Nephron (organoid): ENCODE data around the gene ISYNA1.
A peak's percentile ranks its signal among the peaks of the same experiment; 100 is the strongest.

Experiments used
- H3K27ac Mint-ChIP-seq, 3 experiments: 2 replicates each; pipeline ENCODE4 v1.8.0; 2020; ENCODE audit warnings: mixed read lengths in 3 of 3, mild to moderate bottlenecking in 2 of 3, moderate library complexity in 1 of 3
- H3K27me3 Mint-ChIP-seq: 2 replicates; pipeline ENCODE4 v1.8.0; 2021; ENCODE audit warnings: low read depth, mild to moderate bottlenecking, moderate library complexity, mixed read lengths
- H3K36me3 Mint-ChIP-seq: 2 replicates; pipeline ENCODE4 v1.8.0; 2020; ENCODE audit warnings: low read depth, mixed read lengths
- H3K4me1 Mint-ChIP-seq: 2 replicates; pipeline ENCODE4 v1.8.0; 2020; ENCODE audit warnings: mixed read lengths
- H3K4me3 Mint-ChIP-seq, 3 experiments: 2 replicates each; pipeline ENCODE4 v1.8.0; 2020; ENCODE audit warnings: mild to moderate bottlenecking in 3 of 3, mixed read lengths in 3 of 3, moderate library complexity in 2 of 3
- H3K9me3 Mint-ChIP-seq: 2 replicates; pipeline ENCODE4 v1.8.0; 2020; ENCODE audit warnings: mixed read lengths
- TF ChIP-seq, protein P1 (sequence below), 3 experiments: fragments of 200-600 bp; sonication (generic); IDR thresholded peaks; one replicate each; pipeline ENCODE4 v1.5.0; 2021; ENCODE audit warnings: antibody characterized with exemption in 3 of 3; ENCODE audit not compliant: unreplicated experiment in 3 of 3

Gene ISYNA1

DNA sequence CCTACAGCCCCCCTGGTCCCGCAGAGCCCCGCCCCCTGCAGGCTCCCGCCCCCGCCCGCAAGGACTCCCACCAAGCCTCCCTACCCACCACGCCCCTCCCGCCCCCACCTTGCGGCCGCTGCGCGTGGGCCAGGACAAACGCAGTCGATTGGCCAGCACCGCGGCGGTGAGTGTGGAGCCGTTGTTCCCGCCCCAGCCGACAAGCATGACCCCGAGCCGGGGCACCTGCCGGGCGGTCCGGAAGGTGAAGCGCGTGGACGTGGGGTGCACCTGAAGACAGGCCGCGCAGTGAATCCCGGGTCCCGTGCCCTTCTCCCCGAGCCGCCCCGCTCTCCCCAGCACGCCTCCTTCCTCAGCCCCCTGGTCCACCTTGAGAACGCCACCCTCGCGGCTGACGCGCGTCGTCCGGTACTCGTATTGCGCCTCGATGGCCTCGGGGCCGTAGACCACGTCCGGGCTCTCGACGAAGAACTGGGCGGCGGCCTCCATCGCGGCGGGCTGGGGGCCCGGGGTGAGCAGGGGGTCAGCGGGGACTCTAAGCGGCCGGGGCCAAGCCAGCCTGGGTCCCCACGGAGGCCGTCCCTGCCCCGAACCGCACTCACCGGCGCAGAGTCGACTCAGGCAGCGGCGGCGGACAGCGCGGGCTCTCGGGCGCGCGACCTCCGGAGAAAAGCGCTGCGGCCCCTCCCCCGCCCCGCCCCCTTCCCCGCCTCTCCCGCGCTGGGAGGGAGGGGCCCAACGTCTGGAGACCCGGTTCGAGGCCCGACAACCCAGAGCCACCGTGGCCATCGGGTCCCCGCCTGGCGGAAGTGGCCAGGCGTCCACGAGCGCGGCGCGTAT is at the start of gene ISYNA1:
Gene ISYNA1, minus strand, starts transcription at position 643 of the 840 bp plus-strand sequence. Its CDS starts 154 bp downstream, at position 489.
- no peaks in the 10 kb centered on the region for H3K9me3 Mint-ChIP-seq
- peak within 1 kb of the TSS; percentile 96 to 98 (median 98) for H3K27ac Mint-ChIP-seq
- H3K27me3 Mint-ChIP-seq: no peaks in the 10 kb centered on the region
- TF ChIP-seq, protein P1, sequence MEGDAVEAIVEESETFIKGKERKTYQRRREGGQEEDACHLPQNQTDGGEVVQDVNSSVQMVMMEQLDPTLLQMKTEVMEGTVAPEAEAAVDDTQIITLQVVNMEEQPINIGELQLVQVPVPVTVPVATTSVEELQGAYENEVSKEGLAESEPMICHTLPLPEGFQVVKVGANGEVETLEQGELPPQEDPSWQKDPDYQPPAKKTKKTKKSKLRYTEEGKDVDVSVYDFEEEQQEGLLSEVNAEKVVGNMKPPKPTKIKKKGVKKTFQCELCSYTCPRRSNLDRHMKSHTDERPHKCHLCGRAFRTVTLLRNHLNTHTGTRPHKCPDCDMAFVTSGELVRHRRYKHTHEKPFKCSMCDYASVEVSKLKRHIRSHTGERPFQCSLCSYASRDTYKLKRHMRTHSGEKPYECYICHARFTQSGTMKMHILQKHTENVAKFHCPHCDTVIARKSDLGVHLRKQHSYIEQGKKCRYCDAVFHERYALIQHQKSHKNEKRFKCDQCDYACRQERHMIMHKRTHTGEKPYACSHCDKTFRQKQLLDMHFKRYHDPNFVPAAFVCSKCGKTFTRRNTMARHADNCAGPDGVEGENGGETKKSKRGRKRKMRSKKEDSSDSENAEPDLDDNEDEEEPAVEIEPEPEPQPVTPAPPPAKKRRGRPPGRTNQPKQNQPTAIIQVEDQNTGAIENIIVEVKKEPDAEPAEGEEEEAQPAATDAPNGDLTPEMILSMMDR (IDR thresholded peaks at IDR 0.05; ENCODE audit: unreplicated experiment in 3 of 3): no peak
- H3K4me3 Mint-ChIP-seq: peak within 1 kb of the TSS; percentile 84 to 87 (median 86)
- H3K36me3 Mint-ChIP-seq: peaks cover 4% of the 10 kb centered on the region
- peaks cover 41% of the 10 kb centered on the region for H3K4me1 Mint-ChIP-seq

DNA sequence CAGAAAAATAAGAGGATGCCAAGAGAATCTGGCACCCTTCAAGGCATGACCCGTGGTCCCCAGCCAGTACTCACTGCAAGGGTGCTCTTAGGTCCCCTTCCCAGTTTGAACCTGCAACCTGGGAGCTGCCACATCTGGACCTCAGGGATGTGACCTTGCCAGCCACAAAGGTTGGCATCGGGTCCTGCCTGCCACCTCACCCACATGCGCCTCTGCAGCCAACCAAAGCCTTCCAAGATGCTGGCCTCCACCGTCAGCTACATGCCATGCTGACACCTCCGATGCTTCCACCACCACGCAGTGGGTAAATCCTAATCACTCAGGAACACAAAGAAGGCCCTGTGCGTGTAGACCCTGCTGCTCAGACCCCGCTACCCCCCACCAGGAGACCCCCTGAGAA is 48.8 kb upstream of the ISYNA1 start:
- H3K4me1 Mint-ChIP-seq: peaks cover 39% of the 10 kb centered on the region
- peak overlapping the region in 1 of 3 experiments; percentile 38 for H3K4me3 Mint-ChIP-seq
- H3K27me3 Mint-ChIP-seq: no peaks in the 10 kb centered on the region
- H3K36me3 Mint-ChIP-seq: no peaks in the 10 kb centered on the region
- TF ChIP-seq, protein P1 (IDR thresholded peaks at IDR 0.05; ENCODE audit: unreplicated experiment in 3 of 3): no peak
- peak overlapping the region in 1 of 3 experiments; percentile 55 for H3K27ac Mint-ChIP-seq
- no peaks in the 10 kb centered on the region for H3K9me3 Mint-ChIP-seq

DNA sequence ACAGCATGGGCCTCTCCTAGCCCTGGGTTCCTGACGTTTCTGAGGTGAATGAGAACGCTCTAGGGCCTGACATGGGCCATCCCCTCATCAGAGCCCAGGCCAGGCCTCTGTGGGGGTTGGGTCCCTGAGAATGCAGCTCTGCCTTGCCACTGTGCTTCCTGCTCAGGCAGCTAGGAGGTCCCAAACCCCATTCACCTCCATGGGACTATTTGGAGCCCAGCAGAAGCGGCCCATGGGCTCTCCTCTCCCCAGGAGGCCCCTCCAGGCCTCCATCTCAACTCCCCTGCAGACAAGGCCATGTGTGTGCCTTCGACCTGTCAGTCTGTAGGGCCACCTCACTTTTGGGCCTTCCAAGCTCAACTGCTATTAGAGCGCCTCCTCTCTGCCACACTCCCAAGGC is 47.1 kb upstream of the ISYNA1 start:
- TF ChIP-seq, protein P1 (IDR thresholded peaks at IDR 0.05; ENCODE audit: unreplicated experiment in 3 of 3): no peak
- peaks cover 46% of the 10 kb centered on the region for H3K4me1 Mint-ChIP-seq
- no peak overlapping the region for H3K27ac Mint-ChIP-seq
- no peaks in the 10 kb centered on the region for H3K9me3 Mint-ChIP-seq
- no peaks in the 10 kb centered on the region for H3K27me3 Mint-ChIP-seq
- H3K36me3 Mint-ChIP-seq: no peaks in the 10 kb centered on the region
- no peak overlapping the region for H3K4me3 Mint-ChIP-seq

DNA sequence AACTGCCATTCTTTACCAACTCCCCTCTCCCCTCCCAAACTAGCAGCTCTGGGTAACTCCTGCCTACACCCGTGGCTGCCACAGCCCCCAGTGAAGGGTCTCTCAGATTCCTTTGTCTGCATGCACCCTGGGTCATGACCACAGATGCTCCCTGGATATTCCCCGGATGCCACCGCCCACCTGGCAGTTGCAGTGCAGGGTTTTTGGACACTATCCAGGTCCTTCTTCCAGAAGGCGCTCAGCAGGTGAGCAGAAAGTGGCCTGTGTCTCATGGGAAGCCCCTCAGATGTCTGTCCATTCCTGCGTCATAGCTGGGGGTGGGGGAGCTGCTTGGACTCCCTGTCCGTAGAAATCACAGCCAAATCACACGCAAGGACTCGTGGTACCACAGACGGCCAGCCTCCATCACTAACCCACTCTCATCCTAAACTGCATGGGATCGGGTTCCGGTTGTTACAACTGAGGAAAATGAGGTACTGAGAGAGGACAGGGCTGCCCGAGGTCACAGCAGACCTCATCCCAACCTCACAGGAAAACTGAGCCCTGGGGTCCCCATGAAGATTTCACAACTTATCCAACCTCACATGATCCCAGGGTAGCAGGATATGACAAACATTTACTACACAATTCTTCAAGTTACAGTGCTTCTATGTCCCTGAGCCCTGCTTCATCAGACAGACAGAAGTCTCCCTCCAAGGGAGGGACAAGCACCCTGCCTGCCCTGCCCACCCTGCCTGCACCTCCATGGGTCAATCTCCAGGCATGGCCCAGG is 45.4 kb upstream of the ISYNA1 start:
- Mint-ChIP-seq H3K36me3 (no peaks in the 10 kb centered on the region), H3K9me3 (no peaks in the 10 kb centered on the region), H3K27me3 (no peaks in the 10 kb centered on the region), H3K27ac (peak overlapping the region in 1 of 3 experiments; percentile 42), H3K4me1 (peaks cover 51% of the 10 kb centered on the region), H3K4me3 (no peak overlapping the region)
- TF ChIP-seq, protein P1 (IDR thresholded peaks at IDR 0.05; ENCODE audit: unreplicated experiment in 3 of 3): no peak

DNA sequence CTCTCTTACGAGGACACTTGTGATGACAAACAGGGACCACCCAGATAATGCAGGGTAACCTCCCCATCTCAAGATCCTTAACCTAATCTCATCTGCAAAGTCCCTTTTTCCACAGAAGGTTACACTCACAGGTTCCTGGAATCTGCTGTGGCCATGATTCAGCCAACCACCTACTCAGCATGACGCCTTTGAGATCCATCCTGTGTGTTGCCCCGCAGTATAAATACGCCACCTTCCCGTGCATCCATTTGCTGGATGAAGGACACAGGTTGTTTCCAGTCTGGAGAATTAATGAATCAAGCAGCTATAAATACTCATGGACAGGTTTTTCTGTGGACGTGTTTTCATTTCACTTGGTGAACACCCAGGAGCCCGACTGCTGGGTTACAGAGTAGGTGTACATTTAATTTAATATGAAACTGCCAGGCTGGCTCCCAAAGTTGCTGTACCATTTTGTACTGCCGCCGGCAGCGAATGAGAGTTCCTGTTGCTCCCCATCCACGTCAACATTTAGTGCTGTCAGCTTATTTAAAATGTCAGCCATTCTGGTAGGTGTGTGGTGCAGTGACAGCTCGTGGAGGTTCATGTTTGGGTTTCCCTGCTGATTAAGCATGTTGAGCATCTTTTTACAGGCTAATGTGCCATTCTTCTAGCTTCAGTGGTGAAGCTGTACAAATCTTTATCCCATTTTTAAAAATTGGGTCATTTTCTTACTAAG is 43.7 kb upstream of the ISYNA1 start:
- Mint-ChIP-seq H3K36me3 (peaks cover 5% of the 10 kb centered on the region), H3K4me3 (no peak overlapping the region), H3K27me3 (no peaks in the 10 kb centered on the region), H3K9me3 (no peaks in the 10 kb centered on the region), H3K27ac (peak overlapping the region in 2 of 3 experiments; percentile 48 to 55), H3K4me1 (peaks cover 58% of the 10 kb centered on the region)
- TF ChIP-seq, protein P1 (IDR thresholded peaks at IDR 0.05; ENCODE audit: unreplicated experiment in 3 of 3): no peak
